ENCODE data around the gene PDE1A. TPM values are rescaled to one million over a fixed set of nuclear protein-coding genes. Genes with fewer than 3 reads are reported as not detected.

PDE1A gene
- total and polyA plus RNA-seq, 7 experiments from 2014 or later = not detected

DNA sequence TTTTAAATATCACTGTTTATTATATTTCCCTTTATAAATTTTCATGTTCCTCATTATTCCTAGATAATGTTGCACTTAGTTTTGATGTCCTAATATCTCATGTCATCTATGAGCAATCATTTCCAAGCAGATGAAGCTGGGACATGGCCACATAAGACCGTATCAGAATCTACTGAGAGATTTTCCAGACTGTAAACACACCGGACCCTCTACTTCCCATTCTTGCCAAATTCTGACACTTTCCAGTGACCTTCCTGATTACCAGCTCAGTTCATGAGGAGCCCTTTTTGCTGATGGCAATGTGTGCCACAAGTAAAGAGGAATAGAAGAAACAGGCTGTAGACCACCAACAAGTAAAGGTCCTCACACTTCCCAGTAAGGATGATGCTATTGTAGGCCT is 20.3 kb upstream of the PDE1A start:
- ATAC-seq (no peak), DNase-seq (no peak)
- Histone ChIP-seq H3K27me3 (ENCODE audit: control insufficient read depth in 2 of 2, insufficient read depth in 2 of 2, low read length in 2 of 2) (no peaks in the 10 kb centered on the region), H3K9me3 (ENCODE audit: control insufficient read depth in 2 of 3, low read length in 3 of 3) (no peaks in the 10 kb centered on the region), H3K27ac (ENCODE audit: low read depth, low read length) (no peak overlapping the region), H3K4me3 (ENCODE audit: low read length) (no peak overlapping the region), H3K36me3 (ENCODE audit: control insufficient read depth in 2 of 3, insufficient read depth in 3 of 3, low read length in 3 of 3) (no peaks in the 10 kb centered on the region), H3K4me1 (ENCODE audit: control insufficient read depth in 2 of 2, insufficient read depth in 2 of 2, low read length in 2 of 2) (no peaks in the 10 kb centered on the region)
- ChIA-PET CTCF (no interaction called here), POLR2A (no interaction called here)
- Mint-ChIP-seq H3K27ac (no peak overlapping the region), H3K4me1 (no peaks in the 10 kb centered on the region), H3K9me3 (peaks cover 0 to 8% (median 0%) of the 10 kb centered on the region in 11 donors), H3K4me3 (no peak overlapping the region), H3K36me3 (no peaks in the 10 kb centered on the region), H3K27me3 (no peaks in the 10 kb centered on the region)
- intact Hi-C loops (cut with micrococcal nuclease) = no loop called here

DNA sequence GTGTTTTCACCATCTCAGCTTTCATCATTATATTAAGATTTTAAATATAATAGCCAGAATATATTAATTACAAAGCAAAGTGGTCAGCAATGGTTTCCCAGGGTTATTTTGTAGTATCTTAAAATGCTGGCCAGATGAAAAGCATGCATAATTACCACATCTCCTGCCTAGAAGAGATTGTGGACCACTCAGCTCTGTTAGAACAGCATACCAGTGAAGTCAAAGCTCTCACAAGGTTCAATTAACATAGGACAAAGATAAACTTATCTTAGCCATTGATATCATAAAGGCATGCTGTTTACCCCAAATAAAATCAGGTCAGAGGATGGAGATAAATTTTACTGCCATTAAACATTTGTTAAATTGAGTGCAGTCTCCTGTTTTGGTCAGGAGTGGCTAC is 19.3 kb upstream of the PDE1A start:
- no peaks in the 10 kb centered on the region for H3K27me3 Mint-ChIP-seq
- CTCF ChIA-PET = no interaction called here
- H3K9me3 ChIP-seq (ENCODE audit: control insufficient read depth in 2 of 3, low read length in 3 of 3) = no peaks in the 10 kb centered on the region
- no peaks in the 10 kb centered on the region for H3K4me1 ChIP-seq (ENCODE audit: control insufficient read depth in 2 of 2, insufficient read depth in 2 of 2, low read length in 2 of 2)
- H3K9me3 Mint-ChIP-seq = peaks cover 0 to 8% (median 0%) of the 10 kb centered on the region in 11 donors
- H3K36me3 Mint-ChIP-seq = no peaks in the 10 kb centered on the region
- DNase-seq (no peak), ATAC-seq (no peak)
- H3K27me3 ChIP-seq (ENCODE audit: control insufficient read depth in 2 of 2, insufficient read depth in 2 of 2, low read length in 2 of 2) = no peaks in the 10 kb centered on the region
- H3K27ac ChIP-seq (ENCODE audit: low read depth, low read length) = no peak overlapping the region
- POLR2A ChIA-PET = no interaction called here
- no peak overlapping the region for H3K4me3 Mint-ChIP-seq
- H3K4me1 Mint-ChIP-seq = no peaks in the 10 kb centered on the region
- no peak overlapping the region for H3K27ac Mint-ChIP-seq
- H3K36me3 ChIP-seq (ENCODE audit: control insufficient read depth in 2 of 3, insufficient read depth in 3 of 3, low read length in 3 of 3) = no peaks in the 10 kb centered on the region
- no peak overlapping the region for H3K4me3 ChIP-seq (ENCODE audit: low read length)
- intact Hi-C loops (cut with micrococcal nuclease) = no loop called here

DNA sequence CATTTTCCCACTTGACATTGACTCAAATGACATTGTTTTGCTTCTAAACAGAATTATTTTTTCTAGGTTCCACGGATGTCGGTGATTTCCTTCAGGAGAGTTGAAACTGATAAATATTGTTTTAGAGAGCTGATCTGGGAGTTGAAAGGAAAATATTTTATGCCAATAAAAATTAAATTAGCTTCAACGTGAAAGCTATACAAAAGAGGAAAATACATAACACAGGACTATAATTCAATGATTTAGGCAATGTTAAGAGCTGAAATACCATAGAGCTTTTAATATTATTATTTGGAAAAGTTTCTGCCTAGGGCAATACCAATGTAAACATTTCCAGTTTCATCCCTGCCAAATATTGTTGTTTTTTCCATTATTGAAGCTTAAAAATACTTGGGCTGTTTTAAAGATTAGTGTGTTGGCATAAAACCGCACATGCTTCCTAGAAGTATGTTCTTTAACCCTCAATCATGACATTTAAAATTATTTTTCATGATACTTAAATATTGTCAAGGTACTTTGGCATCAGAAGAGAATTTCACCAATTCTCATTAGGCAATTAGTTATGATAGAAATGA is 18.6 kb upstream of the PDE1A start:
- H3K4me3 ChIP-seq (ENCODE audit: low read length) = no peak overlapping the region
- no peaks in the 10 kb centered on the region for H3K36me3 ChIP-seq (ENCODE audit: control insufficient read depth in 2 of 3, insufficient read depth in 3 of 3, low read length in 3 of 3)
- no peak overlapping the region for H3K27ac Mint-ChIP-seq
- H3K4me1 Mint-ChIP-seq = no peaks in the 10 kb centered on the region
- H3K9me3 Mint-ChIP-seq = peaks cover 0 to 8% (median 0%) of the 10 kb centered on the region in 11 donors
- H3K27me3 ChIP-seq (ENCODE audit: control insufficient read depth in 2 of 2, insufficient read depth in 2 of 2, low read length in 2 of 2) = no peaks in the 10 kb centered on the region
- H3K4me3 Mint-ChIP-seq = no peak overlapping the region
- H3K27ac ChIP-seq (ENCODE audit: low read depth, low read length) = no peak overlapping the region
- intact Hi-C loops (cut with micrococcal nuclease) = no loop called here
- H3K36me3 Mint-ChIP-seq = no peaks in the 10 kb centered on the region
- no peaks in the 10 kb centered on the region for H3K9me3 ChIP-seq (ENCODE audit: control insufficient read depth in 2 of 3, low read length in 3 of 3)
- H3K27me3 Mint-ChIP-seq = no peaks in the 10 kb centered on the region
- ATAC-seq (no peak), DNase-seq (no peak)
- ChIA-PET POLR2A (no interaction called here), CTCF (no interaction called here)
- no peaks in the 10 kb centered on the region for H3K4me1 ChIP-seq (ENCODE audit: control insufficient read depth in 2 of 2, insufficient read depth in 2 of 2, low read length in 2 of 2)

DNA sequence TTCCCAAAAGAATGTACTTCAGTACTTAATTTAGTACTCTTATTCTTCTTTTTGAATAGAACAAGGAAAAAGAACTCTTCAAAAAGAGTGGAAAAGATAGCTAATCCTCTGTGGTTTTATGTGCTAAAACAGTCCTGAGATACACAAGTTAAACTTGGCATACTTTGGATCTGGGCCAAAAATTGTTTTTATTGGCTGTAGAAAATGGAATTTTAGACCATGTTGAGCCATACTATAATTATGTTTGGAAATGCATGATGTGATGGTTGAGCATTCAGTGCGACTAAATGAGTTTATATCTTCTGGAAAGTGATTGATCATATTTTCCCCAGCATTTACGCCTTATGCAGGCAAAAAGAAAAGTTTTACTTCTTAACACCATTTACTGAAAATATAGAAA is 18.0 kb upstream of the PDE1A start:
- H3K27me3 Mint-ChIP-seq = no peaks in the 10 kb centered on the region
- H3K36me3 ChIP-seq (ENCODE audit: control insufficient read depth in 2 of 3, insufficient read depth in 3 of 3, low read length in 3 of 3) = no peaks in the 10 kb centered on the region
- H3K27ac ChIP-seq (ENCODE audit: low read depth, low read length) = no peak overlapping the region
- no peak overlapping the region for H3K4me3 ChIP-seq (ENCODE audit: low read length)
- H3K4me1 ChIP-seq (ENCODE audit: control insufficient read depth in 2 of 2, insufficient read depth in 2 of 2, low read length in 2 of 2) = no peaks in the 10 kb centered on the region
- DNase-seq (no peak), ATAC-seq (no peak)
- peaks cover 0 to 8% (median 0%) of the 10 kb centered on the region in 11 donors for H3K9me3 Mint-ChIP-seq
- H3K27me3 ChIP-seq (ENCODE audit: control insufficient read depth in 2 of 2, insufficient read depth in 2 of 2, low read length in 2 of 2) = no peaks in the 10 kb centered on the region
- H3K27ac Mint-ChIP-seq = no peak overlapping the region
- H3K4me1 Mint-ChIP-seq = no peaks in the 10 kb centered on the region
- H3K36me3 Mint-ChIP-seq = no peaks in the 10 kb centered on the region
- intact Hi-C loops (cut with micrococcal nuclease) = no loop called here
- H3K4me3 Mint-ChIP-seq = no peak overlapping the region
- POLR2A ChIA-PET = no interaction called here
- CTCF ChIA-PET = no interaction called here
- no peaks in the 10 kb centered on the region for H3K9me3 ChIP-seq (ENCODE audit: control insufficient read depth in 2 of 3, low read length in 3 of 3)

DNA sequence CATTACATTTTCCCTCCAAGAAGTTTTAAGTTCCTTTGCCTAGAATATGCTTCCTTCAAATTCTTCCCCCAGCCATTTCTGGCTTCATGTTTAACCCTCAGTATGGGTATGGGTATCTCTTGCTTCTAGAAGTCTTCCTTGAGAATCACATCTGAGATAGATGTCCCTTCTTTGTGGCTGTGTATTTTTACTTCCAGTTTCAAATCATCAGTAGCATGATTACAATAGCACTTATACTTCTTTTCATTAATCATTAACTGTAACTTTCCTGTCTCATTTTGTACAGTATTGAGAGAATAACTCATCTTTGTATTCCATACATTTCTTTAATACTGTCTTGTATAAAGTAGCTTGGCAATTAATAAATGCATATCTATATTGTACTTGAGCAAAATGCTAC is 17.3 kb upstream of the PDE1A start:
- ATAC-seq = no peak
- Mint-ChIP-seq H3K4me3 (no peak overlapping the region), H3K27me3 (no peaks in the 10 kb centered on the region), H3K36me3 (no peaks in the 10 kb centered on the region), H3K9me3 (peaks cover 0 to 8% (median 0%) of the 10 kb centered on the region in 11 donors), H3K27ac (no peak overlapping the region), H3K4me1 (no peaks in the 10 kb centered on the region)
- intact Hi-C loops (cut with micrococcal nuclease) = no loop called here
- DNase-seq = no peak
- Histone ChIP-seq H3K4me3 (ENCODE audit: low read length) (no peak overlapping the region), H3K36me3 (ENCODE audit: control insufficient read depth in 2 of 3, insufficient read depth in 3 of 3, low read length in 3 of 3) (no peaks in the 10 kb centered on the region), H3K9me3 (ENCODE audit: control insufficient read depth in 2 of 3, low read length in 3 of 3) (no peaks in the 10 kb centered on the region), H3K27ac (ENCODE audit: low read depth, low read length) (no peak overlapping the region), H3K4me1 (ENCODE audit: control insufficient read depth in 2 of 2, insufficient read depth in 2 of 2, low read length in 2 of 2) (no peaks in the 10 kb centered on the region), H3K27me3 (ENCODE audit: control insufficient read depth in 2 of 2, insufficient read depth in 2 of 2, low read length in 2 of 2) (no peaks in the 10 kb centered on the region)
- ChIA-PET POLR2A (no interaction called here), CTCF (no interaction called here)

DNA sequence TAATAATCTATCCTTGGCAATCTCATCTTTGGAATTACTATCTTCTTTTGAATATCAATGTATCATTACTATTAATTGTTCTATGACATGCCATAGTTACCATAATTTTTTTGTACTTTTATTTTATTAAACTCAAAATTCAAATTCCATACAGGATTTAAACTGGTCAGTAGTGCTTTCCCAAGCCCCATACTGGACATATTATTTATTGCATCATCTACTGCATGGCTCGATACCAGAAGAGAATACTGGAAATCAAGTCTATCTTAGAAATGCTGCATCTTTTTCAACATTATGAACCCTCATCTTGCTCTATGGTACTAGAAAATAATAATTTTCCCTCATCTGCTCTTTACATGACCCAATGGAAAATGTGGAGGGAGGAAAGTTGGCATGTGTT is 9.4 kb upstream of the PDE1A start:
- ATAC-seq (no peak), DNase-seq (no peak)
- Mint-ChIP-seq H3K27me3 (no peaks in the 10 kb centered on the region), H3K4me3 (no peak overlapping the region), H3K27ac (no peak overlapping the region), H3K4me1 (no peaks in the 10 kb centered on the region), H3K9me3 (peaks cover 0 to 13% (median 2%) of the 10 kb centered on the region in 11 donors), H3K36me3 (no peaks in the 10 kb centered on the region)
- Histone ChIP-seq H3K36me3 (ENCODE audit: control insufficient read depth in 2 of 3, insufficient read depth in 3 of 3, low read length in 3 of 3) (no peaks in the 10 kb centered on the region), H3K27ac (ENCODE audit: low read depth, low read length) (no peak overlapping the region), H3K9me3 (ENCODE audit: control insufficient read depth in 2 of 3, low read length in 3 of 3) (no peaks in the 10 kb centered on the region), H3K27me3 (ENCODE audit: control insufficient read depth in 2 of 2, insufficient read depth in 2 of 2, low read length in 2 of 2) (no peaks in the 10 kb centered on the region), H3K4me3 (ENCODE audit: low read length) (no peak overlapping the region), H3K4me1 (ENCODE audit: control insufficient read depth in 2 of 2, insufficient read depth in 2 of 2, low read length in 2 of 2) (no peaks in the 10 kb centered on the region)
- ChIA-PET POLR2A (no interaction called here), CTCF (no interaction called here)
- intact Hi-C loops (cut with micrococcal nuclease) = no loop called here

DNA sequence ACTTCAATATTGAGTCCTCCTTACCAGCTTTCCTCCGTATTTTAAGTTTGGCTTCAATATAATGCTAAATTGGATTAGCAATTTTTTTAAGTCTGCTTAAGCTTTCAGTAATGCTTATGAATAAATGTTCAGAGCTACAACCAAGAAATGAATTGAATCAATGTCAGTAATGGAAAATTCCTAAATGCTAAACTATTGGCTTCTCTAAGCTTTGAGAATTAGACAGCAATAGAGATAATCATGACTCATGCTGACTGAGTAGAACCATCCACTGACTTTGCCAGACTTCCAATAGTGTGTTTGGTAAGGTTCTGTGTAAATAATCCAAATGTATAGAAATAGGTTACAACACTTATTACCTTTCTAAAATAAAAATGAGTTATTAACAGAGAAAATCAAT is 8.9 kb upstream of the PDE1A start:
- Mint-ChIP-seq H3K36me3 (no peaks in the 10 kb centered on the region), H3K9me3 (peaks cover 0 to 17% (median 4%) of the 10 kb centered on the region in 11 donors), H3K27me3 (no peaks in the 10 kb centered on the region), H3K27ac (no peak overlapping the region), H3K4me3 (no peak overlapping the region), H3K4me1 (no peaks in the 10 kb centered on the region)
- H3K36me3 ChIP-seq (ENCODE audit: control insufficient read depth in 2 of 3, insufficient read depth in 3 of 3, low read length in 3 of 3) = no peaks in the 10 kb centered on the region
- ChIA-PET POLR2A (no interaction called here), CTCF (no interaction called here)
- no peak overlapping the region for H3K27ac ChIP-seq (ENCODE audit: low read depth, low read length)
- H3K27me3 ChIP-seq (ENCODE audit: control insufficient read depth in 2 of 2, insufficient read depth in 2 of 2, low read length in 2 of 2) = no peaks in the 10 kb centered on the region
- no peaks in the 10 kb centered on the region for H3K4me1 ChIP-seq (ENCODE audit: control insufficient read depth in 2 of 2, insufficient read depth in 2 of 2, low read length in 2 of 2)
- ATAC-seq (no peak), DNase-seq (no peak)
- no peak overlapping the region for H3K4me3 ChIP-seq (ENCODE audit: low read length)
- no peaks in the 10 kb centered on the region for H3K9me3 ChIP-seq (ENCODE audit: control insufficient read depth in 2 of 3, low read length in 3 of 3)
- intact Hi-C loops (cut with micrococcal nuclease) = no loop called here

Data from naive thymus-derived CD4-positive, alpha-beta T cell (primary cell).